Transverse colon (tissue), 4 donors: ENCODE measurements around the gene ETS2. TPM values are rescaled to one million over a fixed set of nuclear protein-coding genes. Genes with fewer than 3 reads are reported as not detected.

Experiments used
- DNase-seq: peaks from one replicate; pipeline ENCODE4 v3.0.0-alpha.2; 2019
- H3K27ac ChIP-seq, 4 donors: fragments of 200-600 bp; sonication (generic); 2 replicates each; pipeline ENCODE4 v1.5.1; 2016 to 2018; ENCODE audit warnings: inconsistent platforms in 4 of 4
- H3K27me3 ChIP-seq: fragments of 200-600 bp; sonication (generic); 2 replicates; pipeline ENCODE4 v1.5.1; 2017; ENCODE audit warnings: inconsistent platforms
- H3K36me3 ChIP-seq, 4 donors: fragments of 200-600 bp; sonication (generic); 2 replicates each; pipeline ENCODE4 v1.5.1; 2017 to 2019; ENCODE audit warnings: inconsistent platforms in 4 of 4
- H3K4me1 ChIP-seq, 4 donors: fragments of 200-600 bp; sonication (generic); 2 replicates each; pipeline ENCODE4 v1.5.1; 2017 to 2020; ENCODE audit warnings: inconsistent platforms in 4 of 4
- H3K4me3 ChIP-seq, 4 donors: fragments of 200-600 bp; sonication (generic); 1 replicate in 1 of 4; 2 replicates in 3 of 4; pipeline versions ENCODE4 v1.5.1 to v1.6.1; 2017 to 2019; ENCODE audit warnings: inconsistent platforms in 4 of 4
- H3K9me3 ChIP-seq, 2 donors: fragments of 200-600 bp; sonication (generic); 2 replicates each; pipeline ENCODE4 v1.5.1; 2017 to 2019; ENCODE audit warnings: inconsistent platforms in 2 of 2
- EP300 ChIP-seq: sonication (generic); formaldehyde crosslinking; IDR thresholded peaks from one replicate; pipeline ENCODE4 v1.6.1; 2017; ENCODE audit warnings: antibody characterized with exemption, low read depth
- POLR2A ChIP-seq: fragments of 450-650 bp; IDR thresholded peaks from one replicate; pipeline ENCODE4 v1.6.1; 2016; ENCODE audit warnings: antibody characterized with exemption, mild to moderate bottlenecking, moderate library complexity
- POLR2AphosphoS5 ChIP-seq, 3 donors: sonication (generic); formaldehyde crosslinking; IDR thresholded peaks; one replicate each; pipeline ENCODE4 v1.6.1; 2016; ENCODE audit warnings: antibody characterized with exemption in 3 of 3
- WGBS, 2 donors: methylation state at CpG; one replicate each; pipeline ENCODE4 v1.1.5; 2018; ENCODE audit warnings: low coverage in 1 of 2; 5-methylcytosine and 5-hydroxymethylcytosine counted together
- in situ Hi-C, 4 donors: fragments of 200-750 bp; cut with MboI; loops; one replicate each; pipeline versions ENCODE4 v1.15.0 to v1.15.1; 2017; ENCODE audit warnings: low sequenced_read_pairs in 3 of 4, low pct_ligation_motif_present in 1 of 4, low pct_unique_long_range_greater_than_20kb in 1 of 4
- intact Hi-C: fragments of 100-400 bp; cut with DNase I; formaldehyde crosslinking; loops from one replicate; pipeline ENCODE4 v1.15.1; 2023; ENCODE audit warnings: low total_unique reads
- total RNA-seq, 4 donors: library from RNA; depleted of rRNA; stranded (reverse); fragments of >200 nt; gene quantifications; one replicate each; pipeline ENCODE4 v1.1.0, GENCODE V29; 2016
- TF ChIP-seq, protein P1 (sequence below), 5 experiments: fragments of 200-600 bp in 3 of 5; fragments of 450-650 bp in 2 of 5; sonication (generic) in 3 of 5; IDR thresholded peaks; 1 replicate in 2 of 5; 2 replicates in 3 of 5; pipeline ENCODE4 v1.5.1; 2016 to 2017; ENCODE audit warnings: antibody characterized with exemption in 5 of 5, inconsistent platforms in 3 of 5, mild to moderate bottlenecking in 2 of 5, moderate library complexity in 1 of 5

The ETS2 gene
- total RNA-seq, 4 donors from 2014 or later = 55.1 to 174 (median 127) TPM

DNA sequence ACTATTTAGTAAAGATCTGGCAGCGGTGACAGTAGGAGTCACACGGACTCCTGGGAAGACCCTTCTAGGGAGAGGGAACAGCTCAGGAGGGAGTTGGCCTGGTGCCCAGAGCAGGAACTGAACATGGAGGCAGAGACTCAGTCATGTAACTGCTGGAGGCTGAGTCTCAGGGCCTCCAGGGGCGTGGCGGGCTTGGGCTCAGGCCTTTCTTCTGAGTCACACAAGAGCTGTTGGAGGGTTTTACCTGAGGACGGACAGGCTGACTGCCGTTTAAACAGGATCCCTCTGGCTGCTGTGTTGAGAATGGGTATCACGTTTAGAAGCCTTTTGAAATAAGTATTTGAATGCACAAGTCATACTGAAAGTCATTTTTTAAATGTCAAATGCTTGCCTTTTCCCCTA lies 7.2 kb upstream of the ETS2 start:
- Histone ChIP-seq H3K27ac (peak overlapping the region in 2 of 4 donors; percentile 56 to 75), H3K27me3 (no peaks in the 10 kb centered on the region), H3K36me3 (no peaks in the 10 kb centered on the region), H3K4me3 (no peak overlapping the region), H3K9me3 (no peaks in the 10 kb centered on the region), H3K4me1 (peaks cover 0 to 56% (median 22%) of the 10 kb centered on the region in 4 donors)
- WGBS, 2 donors = 50 to 63% methylated on average over 5 to 7 of the region's 7 CpGs
- in situ Hi-C loops (loop anchor here in 1 of 4 donors (10.0 kb wide), 1 partner anchor 64 kb away; no protein-coding TSS in a partner anchor), intact Hi-C loops (no loop called here)
- TF ChIP-seq POLR2A (peak; percentile 31), EP300 (no peak), POLR2AphosphoS5 (IDR thresholded peaks at IDR 0.05) (peak in 2 of 3 donors; percentile 27 to 48)
- TF ChIP-seq, protein P1, sequence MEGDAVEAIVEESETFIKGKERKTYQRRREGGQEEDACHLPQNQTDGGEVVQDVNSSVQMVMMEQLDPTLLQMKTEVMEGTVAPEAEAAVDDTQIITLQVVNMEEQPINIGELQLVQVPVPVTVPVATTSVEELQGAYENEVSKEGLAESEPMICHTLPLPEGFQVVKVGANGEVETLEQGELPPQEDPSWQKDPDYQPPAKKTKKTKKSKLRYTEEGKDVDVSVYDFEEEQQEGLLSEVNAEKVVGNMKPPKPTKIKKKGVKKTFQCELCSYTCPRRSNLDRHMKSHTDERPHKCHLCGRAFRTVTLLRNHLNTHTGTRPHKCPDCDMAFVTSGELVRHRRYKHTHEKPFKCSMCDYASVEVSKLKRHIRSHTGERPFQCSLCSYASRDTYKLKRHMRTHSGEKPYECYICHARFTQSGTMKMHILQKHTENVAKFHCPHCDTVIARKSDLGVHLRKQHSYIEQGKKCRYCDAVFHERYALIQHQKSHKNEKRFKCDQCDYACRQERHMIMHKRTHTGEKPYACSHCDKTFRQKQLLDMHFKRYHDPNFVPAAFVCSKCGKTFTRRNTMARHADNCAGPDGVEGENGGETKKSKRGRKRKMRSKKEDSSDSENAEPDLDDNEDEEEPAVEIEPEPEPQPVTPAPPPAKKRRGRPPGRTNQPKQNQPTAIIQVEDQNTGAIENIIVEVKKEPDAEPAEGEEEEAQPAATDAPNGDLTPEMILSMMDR (IDR thresholded peaks at IDR 0.05) = no peak
- DNase-seq = peak; percentile 84

DNA sequence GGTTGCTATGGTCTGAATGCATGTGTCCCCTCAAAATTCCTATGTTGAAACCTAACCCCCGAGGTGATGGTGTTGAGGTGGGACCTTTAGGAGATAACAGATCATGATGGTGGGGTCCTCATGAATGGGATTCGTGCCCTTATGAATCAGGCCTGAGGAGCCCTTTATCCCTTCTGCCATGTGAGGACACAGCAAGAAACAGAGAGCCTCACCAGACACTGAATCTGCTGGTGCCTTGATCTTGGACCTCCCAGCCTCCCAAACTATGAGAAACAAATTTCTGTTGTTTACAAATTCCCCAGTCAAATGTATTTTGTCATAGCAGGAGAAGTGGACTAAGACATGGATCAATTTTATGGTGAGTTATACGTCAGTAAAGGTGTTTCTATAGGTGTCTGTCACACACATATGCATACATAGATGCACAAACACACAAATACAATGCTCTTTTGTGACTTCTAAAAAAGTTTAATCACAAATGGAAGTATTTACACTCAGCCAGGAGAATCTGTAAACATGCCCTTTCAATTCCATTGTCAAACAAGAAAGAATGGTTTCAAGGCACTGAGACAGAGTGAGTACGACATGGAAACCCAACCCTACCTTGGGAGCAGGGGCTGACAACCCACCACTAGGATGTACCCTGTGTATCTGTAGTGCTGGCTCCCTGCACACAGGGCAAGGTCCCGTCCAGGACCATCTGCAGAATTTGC lies 5.5 kb upstream of the ETS2 start:
- WGBS, 2 donors = 62 to 82% methylated on average over 2 to 5 of the region's 5 CpGs
- peaks cover 5 to 57% (median 32%) of the 10 kb centered on the region in 4 donors for H3K4me1 ChIP-seq

DNA sequence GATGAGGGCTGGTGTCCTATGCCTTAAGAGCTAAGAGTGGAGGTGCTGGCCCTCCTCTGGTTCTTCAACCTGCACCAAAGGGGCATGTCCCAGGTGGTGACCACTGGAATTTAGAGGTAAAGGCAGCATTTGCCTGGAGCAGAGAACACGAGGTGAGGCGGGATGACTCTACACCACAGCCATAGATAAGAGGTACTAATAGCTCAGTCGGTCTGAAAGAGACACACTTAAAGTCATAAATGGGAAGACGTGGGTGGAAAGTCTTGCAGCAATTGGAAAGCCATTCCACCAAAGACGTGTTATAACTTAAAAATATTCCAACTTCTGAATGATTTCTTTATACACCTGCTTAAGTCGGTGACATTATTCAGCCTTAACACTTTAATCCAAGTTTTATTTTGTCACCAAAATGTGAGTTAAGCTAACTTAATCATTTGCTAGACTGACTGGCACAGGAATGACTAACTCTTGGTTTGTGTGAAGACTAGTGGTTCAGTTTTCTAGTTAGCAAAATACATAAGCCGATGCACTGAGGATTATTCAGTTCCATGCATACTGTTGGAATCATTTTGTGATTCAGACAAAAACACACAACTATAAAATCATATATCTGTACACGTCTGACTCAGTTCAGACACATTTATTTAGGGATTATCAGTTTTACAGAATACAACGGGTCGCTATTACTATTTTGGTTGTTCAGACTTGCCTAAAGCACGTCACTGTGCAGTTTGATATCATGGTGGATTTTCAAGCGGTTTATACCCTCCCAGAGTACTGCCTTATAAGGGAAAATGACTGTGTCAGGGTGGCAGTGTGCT lies 4.6 kb upstream of the ETS2 start:
- no peak for DNase-seq
- no peaks in the 10 kb centered on the region for H3K9me3 ChIP-seq
- no peak for TF ChIP-seq POLR2AphosphoS5 (IDR thresholded peaks at IDR 0.05)
- TF ChIP-seq POLR2A = no peak
- TF ChIP-seq, protein P1 (IDR thresholded peaks at IDR 0.05) = no peak
- TF ChIP-seq EP300 = no peak
- intact Hi-C loops = loop anchor here (10.0 kb wide), 1 partner anchor 304 kb away; no protein-coding TSS in a partner anchor
- no peaks in the 10 kb centered on the region for H3K27me3 ChIP-seq
- H3K27ac ChIP-seq = peak overlapping the region in 3 of 4 donors; percentile 97 to 99 (median 99)
- in situ Hi-C loops = no loop called here
- no peak overlapping the region for H3K4me3 ChIP-seq
- peaks cover 5 to 53% (median 32%) of the 10 kb centered on the region in 4 donors for H3K4me1 ChIP-seq
- H3K36me3 ChIP-seq = no peaks in the 10 kb centered on the region
- 86 to 92% methylated on average over 9 to 12 of the region's 12 CpGs for WGBS, 2 donors

More for the DNA sequence above, 5.5 kb upstream of the ETS2 start:
- H3K36me3 ChIP-seq = no peaks in the 10 kb centered on the region
- no peaks in the 10 kb centered on the region for H3K27me3 ChIP-seq
- no peak for DNase-seq
- no peak overlapping the region for H3K4me3 ChIP-seq
- no peak overlapping the region for H3K27ac ChIP-seq
- no peaks in the 10 kb centered on the region for H3K9me3 ChIP-seq
- intact Hi-C loops (loop anchor here (10.0 kb wide), 1 partner anchor 305 kb away; no protein-coding TSS in a partner anchor), in situ Hi-C loops (no loop called here)
- TF ChIP-seq EP300 = no peak
- no peak for TF ChIP-seq POLR2AphosphoS5 (IDR thresholded peaks at IDR 0.05)
- TF ChIP-seq POLR2A = no peak
- TF ChIP-seq, protein P1 (IDR thresholded peaks at IDR 0.05) = no peak
